ENCODE results near the gene NANOS1. TPM values are rescaled to one million over a fixed set of nuclear protein-coding genes. Genes with fewer than 3 reads are reported as not detected.

Gene NANOS1
- total and polyA plus RNA-seq, 2 experiments from 2014 or later, result 1.6 to 2.9 TPM

DNA sequence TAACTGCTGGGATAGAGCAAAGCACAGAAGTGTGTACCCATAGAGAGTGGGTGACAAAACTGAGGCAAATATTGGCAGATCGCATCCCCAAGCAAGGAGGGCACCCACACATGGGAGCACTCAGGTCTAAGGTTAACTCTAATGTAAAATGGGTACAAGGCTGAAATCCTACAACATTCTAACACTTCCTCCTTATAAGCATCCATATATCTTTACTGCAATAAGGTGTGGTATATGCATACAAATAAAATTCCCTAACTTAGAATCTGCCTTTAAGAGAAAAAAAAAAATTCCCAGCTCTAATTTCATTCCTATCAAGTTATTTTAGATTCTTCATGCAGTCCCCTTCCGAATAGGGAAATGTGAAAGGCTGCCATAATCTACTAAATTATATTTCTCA is 32.4 kb downstream of the NANOS1 start:
- H3K4me2 ChIP-seq, result no peak overlapping the region
- Mint-ChIP-seq H3K36me3 (ENCODE audit: low read depth) (peaks cover 100% of the 10 kb centered on the region), H3K4me3 (no peak overlapping the region), H3K27ac (no peak overlapping the region), H3K27me3 (ENCODE audit: insufficient read depth, low read depth, poor library complexity) (peaks cover 6% of the 10 kb centered on the region), H3K9me3 (no peaks in the 10 kb centered on the region), H3K4me1 (no peaks in the 10 kb centered on the region)
- H3K4me3 ChIP-seq, result no peak overlapping the region
- H3K27me3 ChIP-seq (ENCODE audit: insufficient read depth), result no peaks in the 10 kb centered on the region
- no peak overlapping the region for H3K27ac ChIP-seq (ENCODE audit: low read depth)
- H3K4me1 ChIP-seq (ENCODE audit: insufficient read depth), result no peaks in the 10 kb centered on the region
- no peak for DNase-seq (ENCODE audit: low spot score)
- peaks cover 99% of the 10 kb centered on the region for H3K79me2 ChIP-seq (replicated peaks; ENCODE audit: insufficient read depth)
- no peak for ATAC-seq
- peaks cover 13% of the 10 kb centered on the region; the same call in 1 of the 2 replicates for H3F3A ChIP-seq (replicated peaks; ENCODE audit: low read depth)
- no peak overlapping the region for H2AFZ ChIP-seq
- no peaks in the 10 kb centered on the region for H3K9me2 ChIP-seq (ENCODE audit: insufficient read depth)
- peaks cover 93% of the 10 kb centered on the region for H3K36me3 ChIP-seq (ENCODE audit: insufficient read depth)
- TF ChIP-seq ZNF114 (CRISPR knock-in tag; IDR thresholded peaks at IDR 0.05), result no peak
- TF ChIP-seq JUNB (IDR thresholded peaks at IDR 0.05; ENCODE audit: unreplicated experiment), result no peak
- no peak for TF ChIP-seq NANOG (IDR thresholded peaks at IDR 0.05; ENCODE audit: borderline replicate concordance)
- TF ChIP-seq, protein P1, sequence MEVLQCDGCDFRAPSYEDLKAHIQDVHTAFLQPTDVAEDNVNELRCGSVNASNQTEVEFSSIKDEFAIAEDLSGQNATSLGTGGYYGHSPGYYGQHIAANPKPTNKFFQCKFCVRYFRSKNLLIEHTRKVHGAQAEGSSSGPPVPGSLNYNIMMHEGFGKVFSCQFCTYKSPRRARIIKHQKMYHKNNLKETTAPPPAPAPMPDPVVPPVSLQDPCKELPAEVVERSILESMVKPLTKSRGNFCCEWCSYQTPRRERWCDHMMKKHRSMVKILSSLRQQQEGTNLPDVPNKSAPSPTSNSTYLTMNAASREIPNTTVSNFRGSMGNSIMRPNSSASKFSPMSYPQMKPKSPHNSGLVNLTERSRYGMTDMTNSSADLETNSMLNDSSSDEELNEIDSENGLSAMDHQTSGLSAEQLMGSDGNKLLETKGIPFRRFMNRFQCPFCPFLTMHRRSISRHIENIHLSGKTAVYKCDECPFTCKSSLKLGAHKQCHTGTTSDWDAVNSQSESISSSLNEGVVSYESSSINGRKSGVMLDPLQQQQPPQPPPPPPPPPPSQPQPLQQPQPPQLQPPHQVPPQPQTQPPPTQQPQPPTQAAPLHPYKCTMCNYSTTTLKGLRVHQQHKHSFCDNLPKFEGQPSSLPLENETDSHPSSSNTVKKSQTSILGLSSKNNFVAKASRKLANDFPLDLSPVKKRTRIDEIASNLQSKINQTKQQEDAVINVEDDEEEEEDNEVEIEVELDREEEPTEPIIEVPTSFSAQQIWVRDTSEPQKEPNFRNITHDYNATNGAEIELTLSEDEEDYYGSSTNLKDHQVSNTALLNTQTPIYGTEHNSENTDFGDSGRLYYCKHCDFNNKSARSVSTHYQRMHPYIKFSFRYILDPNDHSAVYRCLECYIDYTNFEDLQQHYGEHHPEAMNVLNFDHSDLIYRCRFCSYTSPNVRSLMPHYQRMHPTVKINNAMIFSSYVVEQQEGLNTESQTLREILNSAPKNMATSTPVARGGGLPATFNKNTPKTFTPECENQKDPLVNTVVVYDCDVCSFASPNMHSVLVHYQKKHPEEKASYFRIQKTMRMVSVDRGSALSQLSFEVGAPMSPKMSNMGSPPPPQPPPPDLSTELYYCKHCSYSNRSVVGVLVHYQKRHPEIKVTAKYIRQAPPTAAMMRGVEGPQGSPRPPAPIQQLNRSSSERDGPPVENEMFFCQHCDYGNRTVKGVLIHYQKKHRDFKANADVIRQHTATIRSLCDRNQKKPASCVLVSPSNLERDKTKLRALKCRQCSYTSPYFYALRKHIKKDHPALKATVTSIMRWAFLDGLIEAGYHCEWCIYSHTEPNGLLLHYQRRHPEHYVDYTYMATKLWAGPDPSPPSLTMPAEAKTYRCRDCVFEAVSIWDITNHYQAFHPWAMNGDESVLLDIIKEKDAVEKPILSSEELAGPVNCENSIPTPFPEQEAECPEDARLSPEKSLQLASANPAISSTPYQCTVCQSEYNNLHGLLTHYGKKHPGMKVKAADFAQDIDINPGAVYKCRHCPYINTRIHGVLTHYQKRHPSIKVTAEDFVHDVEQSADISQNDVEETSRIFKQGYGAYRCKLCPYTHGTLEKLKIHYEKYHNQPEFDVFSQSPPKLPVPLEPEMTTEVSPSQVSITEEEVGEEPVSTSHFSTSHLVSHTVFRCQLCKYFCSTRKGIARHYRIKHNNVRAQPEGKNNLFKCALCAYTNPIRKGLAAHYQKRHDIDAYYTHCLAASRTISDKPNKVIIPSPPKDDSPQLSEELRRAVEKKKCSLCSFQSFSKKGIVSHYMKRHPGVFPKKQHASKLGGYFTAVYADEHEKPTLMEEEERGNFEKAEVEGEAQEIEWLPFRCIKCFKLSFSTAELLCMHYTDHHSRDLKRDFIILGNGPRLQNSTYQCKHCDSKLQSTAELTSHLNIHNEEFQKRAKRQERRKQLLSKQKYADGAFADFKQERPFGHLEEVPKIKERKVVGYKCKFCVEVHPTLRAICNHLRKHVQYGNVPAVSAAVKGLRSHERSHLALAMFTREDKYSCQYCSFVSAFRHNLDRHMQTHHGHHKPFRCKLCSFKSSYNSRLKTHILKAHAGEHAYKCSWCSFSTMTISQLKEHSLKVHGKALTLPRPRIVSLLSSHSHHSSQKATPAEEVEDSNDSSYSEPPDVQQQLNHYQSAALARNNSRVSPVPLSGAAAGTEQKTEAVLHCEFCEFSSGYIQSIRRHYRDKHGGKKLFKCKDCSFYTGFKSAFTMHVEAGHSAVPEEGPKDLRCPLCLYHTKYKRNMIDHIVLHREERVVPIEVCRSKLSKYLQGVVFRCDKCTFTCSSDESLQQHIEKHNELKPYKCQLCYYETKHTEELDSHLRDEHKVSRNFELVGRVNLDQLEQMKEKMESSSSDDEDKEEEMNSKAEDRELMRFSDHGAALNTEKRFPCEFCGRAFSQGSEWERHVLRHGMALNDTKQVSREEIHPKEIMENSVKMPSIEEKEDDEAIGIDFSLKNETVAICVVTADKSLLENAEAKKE (CRISPR knock-in tag; IDR thresholded peaks at IDR 0.05), result no peak
- TF ChIP-seq STAT1 (IDR thresholded peaks at IDR 0.05; ENCODE audit: unreplicated experiment), result no peak
- TF ChIP-seq ZNF331 (CRISPR knock-in tag; IDR thresholded peaks at IDR 0.05; ENCODE audit: low read depth), result no peak
- TF ChIP-seq, protein P2, sequence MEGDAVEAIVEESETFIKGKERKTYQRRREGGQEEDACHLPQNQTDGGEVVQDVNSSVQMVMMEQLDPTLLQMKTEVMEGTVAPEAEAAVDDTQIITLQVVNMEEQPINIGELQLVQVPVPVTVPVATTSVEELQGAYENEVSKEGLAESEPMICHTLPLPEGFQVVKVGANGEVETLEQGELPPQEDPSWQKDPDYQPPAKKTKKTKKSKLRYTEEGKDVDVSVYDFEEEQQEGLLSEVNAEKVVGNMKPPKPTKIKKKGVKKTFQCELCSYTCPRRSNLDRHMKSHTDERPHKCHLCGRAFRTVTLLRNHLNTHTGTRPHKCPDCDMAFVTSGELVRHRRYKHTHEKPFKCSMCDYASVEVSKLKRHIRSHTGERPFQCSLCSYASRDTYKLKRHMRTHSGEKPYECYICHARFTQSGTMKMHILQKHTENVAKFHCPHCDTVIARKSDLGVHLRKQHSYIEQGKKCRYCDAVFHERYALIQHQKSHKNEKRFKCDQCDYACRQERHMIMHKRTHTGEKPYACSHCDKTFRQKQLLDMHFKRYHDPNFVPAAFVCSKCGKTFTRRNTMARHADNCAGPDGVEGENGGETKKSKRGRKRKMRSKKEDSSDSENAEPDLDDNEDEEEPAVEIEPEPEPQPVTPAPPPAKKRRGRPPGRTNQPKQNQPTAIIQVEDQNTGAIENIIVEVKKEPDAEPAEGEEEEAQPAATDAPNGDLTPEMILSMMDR (conservative IDR thresholded peaks at IDR 0.05; ENCODE audit: low read depth in 2 of 2), result no peak
- H4K20me1 ChIP-seq (replicated peaks; ENCODE audit: insufficient read depth), result peaks cover 59% of the 10 kb centered on the region

All from GM23338 (cell line).